22Rv1 (cell line): Measurements from ENCODE around the gene SPSB3.
A peak's percentile ranks its signal among the peaks of the same experiment; 100 is the strongest.

Source experiments
- H3K27ac ChIP-seq: fragments of 450-650 bp; 2 replicates; pipeline ENCODE4 v1.5.1; 2017
- ZFX ChIP-seq: fragments of 450-650 bp; IDR thresholded peaks from 2 replicates; pipeline ENCODE4 v1.6.1; 2017; ENCODE audit warnings: antibody characterized with exemption, borderline replicate concordance
- TF ChIP-seq, protein P1 (sequence below): fragments of 450-650 bp; IDR thresholded peaks from 2 replicates; pipeline ENCODE4 v1.5.1; 2017; ENCODE audit warnings: mild to moderate bottlenecking

The SPSB3 gene

DNA sequence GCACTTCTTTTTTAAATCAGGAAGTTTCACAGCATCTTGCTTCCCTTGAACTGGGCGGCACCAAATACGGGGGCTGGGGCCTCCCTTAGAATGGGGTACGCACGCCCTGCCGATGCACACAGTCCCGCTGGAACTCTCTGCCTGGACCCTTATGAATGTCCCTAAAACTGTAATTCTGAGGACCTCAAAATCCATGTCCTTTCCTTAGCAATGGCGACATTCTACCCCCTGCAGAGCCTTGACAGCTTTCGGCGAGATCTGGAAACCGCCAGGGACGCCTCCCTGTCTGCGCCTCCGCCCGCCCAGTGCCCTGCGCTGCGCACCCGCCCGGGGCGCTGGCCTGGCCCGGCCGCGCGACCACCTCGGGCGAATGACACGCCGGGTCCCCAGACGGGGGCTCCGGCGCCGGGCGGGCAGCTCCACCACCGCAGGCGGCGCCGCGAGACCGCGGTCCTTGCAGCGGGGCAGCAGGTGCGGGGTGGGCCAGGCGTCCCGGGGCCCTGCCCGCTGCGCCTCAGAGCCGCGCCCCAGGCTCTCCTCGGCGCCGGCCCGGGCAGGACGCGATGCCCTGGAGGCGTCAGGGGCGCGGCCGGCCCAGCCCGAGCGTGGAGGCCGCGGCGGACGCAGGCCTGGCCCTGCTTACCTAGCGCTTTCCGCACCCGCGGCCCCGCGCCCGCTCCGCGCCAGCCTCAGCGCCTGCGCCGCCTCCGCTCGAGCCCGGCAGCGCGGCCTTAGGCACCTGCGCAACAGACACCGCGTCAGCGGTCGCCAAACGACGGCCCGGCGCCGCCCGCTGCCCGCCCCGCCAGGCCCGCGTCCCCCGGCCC, 43.7 kb upstream of the SPSB3 start:
- H3K27ac ChIP-seq: peak overlapping the region; percentile 82
- TF ChIP-seq, protein P1, sequence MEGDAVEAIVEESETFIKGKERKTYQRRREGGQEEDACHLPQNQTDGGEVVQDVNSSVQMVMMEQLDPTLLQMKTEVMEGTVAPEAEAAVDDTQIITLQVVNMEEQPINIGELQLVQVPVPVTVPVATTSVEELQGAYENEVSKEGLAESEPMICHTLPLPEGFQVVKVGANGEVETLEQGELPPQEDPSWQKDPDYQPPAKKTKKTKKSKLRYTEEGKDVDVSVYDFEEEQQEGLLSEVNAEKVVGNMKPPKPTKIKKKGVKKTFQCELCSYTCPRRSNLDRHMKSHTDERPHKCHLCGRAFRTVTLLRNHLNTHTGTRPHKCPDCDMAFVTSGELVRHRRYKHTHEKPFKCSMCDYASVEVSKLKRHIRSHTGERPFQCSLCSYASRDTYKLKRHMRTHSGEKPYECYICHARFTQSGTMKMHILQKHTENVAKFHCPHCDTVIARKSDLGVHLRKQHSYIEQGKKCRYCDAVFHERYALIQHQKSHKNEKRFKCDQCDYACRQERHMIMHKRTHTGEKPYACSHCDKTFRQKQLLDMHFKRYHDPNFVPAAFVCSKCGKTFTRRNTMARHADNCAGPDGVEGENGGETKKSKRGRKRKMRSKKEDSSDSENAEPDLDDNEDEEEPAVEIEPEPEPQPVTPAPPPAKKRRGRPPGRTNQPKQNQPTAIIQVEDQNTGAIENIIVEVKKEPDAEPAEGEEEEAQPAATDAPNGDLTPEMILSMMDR: 0 out of 2 replicates have a peak, but pooled peaks have one; percentile 7
- no peak for TF ChIP-seq ZFX

GRCh38 chr16:1825381-1825863, 43.1 kb upstream of the SPSB3 start:
- TF ChIP-seq ZFX: no peak
- TF ChIP-seq, protein P1: no peak
- peak overlapping the region; percentile 82; the same call in 1 of the 2 replicates for H3K27ac ChIP-seq

DNA sequence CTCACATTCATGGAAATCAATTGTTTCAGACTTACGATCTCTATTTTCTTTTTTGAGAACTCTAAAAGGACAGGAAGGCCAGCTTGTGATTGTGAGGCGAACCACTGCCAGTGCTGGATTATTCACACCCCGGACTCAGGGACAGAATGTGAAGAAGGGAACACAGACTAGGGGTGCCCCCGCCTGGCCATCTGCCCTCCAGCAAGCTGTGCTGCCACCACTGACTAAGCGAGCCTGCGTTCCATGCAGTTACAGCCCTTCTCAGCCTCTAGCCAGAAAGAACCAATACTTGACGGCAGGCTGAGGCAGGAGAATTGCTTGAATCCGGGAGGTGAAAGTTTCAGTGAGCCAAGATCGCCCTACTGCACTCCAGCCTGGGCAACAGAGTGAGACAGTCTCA, 41.5 kb upstream of the SPSB3 start:
- TF ChIP-seq ZFX: no peak
- TF ChIP-seq, protein P1: no peak
- no peak overlapping the region for H3K27ac ChIP-seq

GRCh38 chr16:1822801-1823200, 40.4 kb upstream of the SPSB3 start:
- no peak overlapping the region for H3K27ac ChIP-seq
- TF ChIP-seq, protein P1: no peak
- no peak for TF ChIP-seq ZFX

GRCh38 chr16:1821861-1822611, 39.7 kb upstream of the SPSB3 start:
- no peak for TF ChIP-seq ZFX
- TF ChIP-seq, protein P1: no peak
- H3K27ac ChIP-seq: no peak overlapping the region

GRCh38 chr16:1820946-1821290, 38.5 kb upstream of the SPSB3 start:
- TF ChIP-seq ZFX: no peak
- TF ChIP-seq, protein P1: no peak
- H3K27ac ChIP-seq: no peak overlapping the region
